Transverse colon (tissue), 3 donors: ENCODE measurements around the gene LTBP2.
A peak's percentile ranks its signal among the peaks of the same experiment; 100 is the strongest.

Experiments used
- EP300 ChIP-seq: sonication (generic); formaldehyde crosslinking; IDR thresholded peaks from one replicate; pipeline ENCODE4 v1.6.1; 2017; ENCODE audit warnings: antibody characterized with exemption, low read depth
- POLR2AphosphoS5 ChIP-seq, 3 donors: sonication (generic); formaldehyde crosslinking; IDR thresholded peaks; one replicate each; pipeline ENCODE4 v1.6.1; 2016; ENCODE audit warnings: antibody characterized with exemption in 3 of 3

DNA sequence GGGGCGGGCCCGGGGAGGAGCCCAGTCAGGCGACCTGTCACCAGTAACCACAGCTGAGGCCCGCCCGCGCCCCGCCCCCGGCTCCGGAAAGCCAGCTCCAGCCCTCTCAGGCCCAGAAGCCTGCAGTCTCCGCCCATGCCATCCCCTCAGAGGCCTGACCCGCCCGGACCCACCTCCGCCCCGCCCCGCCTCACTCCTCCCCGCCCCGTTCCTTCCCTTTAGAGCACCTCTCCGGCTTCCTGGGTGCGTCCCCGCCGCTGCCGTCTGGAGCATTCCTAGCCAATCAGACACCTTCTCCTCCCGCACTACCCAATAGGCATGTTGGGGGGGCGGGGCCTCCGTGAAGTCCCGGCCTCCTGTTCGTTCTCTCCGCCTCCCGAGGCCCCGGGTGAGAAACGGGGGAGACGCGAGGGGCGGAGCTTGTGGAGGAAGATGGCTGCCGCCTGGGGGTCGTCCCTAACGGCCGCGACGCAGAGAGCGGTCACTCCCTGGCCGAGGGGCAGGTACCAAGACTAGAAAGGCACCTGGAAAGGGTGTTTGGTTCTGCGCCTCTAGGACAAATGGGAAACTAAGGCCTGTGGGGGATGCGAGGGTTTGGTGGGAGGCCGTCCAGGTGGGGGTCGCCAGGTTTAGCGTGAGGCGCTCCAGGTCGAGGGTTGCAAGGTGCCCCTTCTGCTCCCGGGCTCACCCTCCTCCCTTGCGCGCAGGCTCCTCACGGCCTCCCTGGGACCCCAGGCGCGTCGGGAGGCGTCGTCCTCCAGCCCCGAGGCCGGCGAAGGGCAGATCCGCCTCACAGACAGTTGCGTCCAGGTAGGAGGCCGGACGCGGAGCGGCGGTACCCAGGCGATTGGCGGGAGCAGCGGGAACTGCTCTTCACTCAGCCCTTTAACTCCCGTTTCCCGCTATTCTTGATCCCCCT is 118.4 kb downstream of the LTBP2 start, which contains the start of gene ISCA2:
- TF ChIP-seq EP300 (no peak), POLR2AphosphoS5 (IDR thresholded peaks at IDR 0.05) (peak; percentile 25 to 54 (median 47))
